ENCODE measurements around the gene EVA1B. TPM values are rescaled to one million over a fixed set of nuclear protein-coding genes. Genes with fewer than 3 reads are reported as not detected.

EVA1B gene
- total RNA-seq, 1 experiment from 2014 or later: 25.1 TPM

GRCh38 chr1:36344395-36344680 is 20.9 kb upstream of the EVA1B start:
- H3K36me3 ChIP-seq (ENCODE audit: control insufficient read depth in 1 of 2, insufficient read depth in 2 of 2, low read length in 2 of 2): peaks cover 10 to 12% of the 10 kb centered on the region in 2 experiments; a peak in 3 of 4 replicates
- H3K27ac ChIP-seq (ENCODE audit: low read depth, low read length): no peak overlapping the region
- no peak overlapping the region for H3K9ac ChIP-seq (ENCODE audit: low read length)
- no peak overlapping the region for H3K4me2 ChIP-seq (ENCODE audit: low read length)
- ChIA-PET RAD21 (ENCODE audit: low non-redundant PET in 1 of 2, low total read pairs in 2 of 2, uncharacterized antibody in 2 of 2, unreplicated experiment in 2 of 2) (no interaction called here), POLR2A (no interaction called here), CTCF (no interaction called here)
- TF ChIP-seq EGR1 (IDR thresholded peaks at IDR 0.05; ENCODE audit: low read depth): no peak
- TF ChIP-seq POLR2A (IDR thresholded peaks at IDR 0.05; ENCODE audit: borderline replicate concordance, extremely low read depth, insufficient read depth, insufficient read length): no peak
- TF ChIP-seq ATF3 (IDR thresholded peaks at IDR 0.05): no peak
- TF ChIP-seq POLR2AphosphoS5 (IDR thresholded peaks at IDR 0.05; ENCODE audit: low read depth, low read length): no peak
- no peak for TF ChIP-seq SRF (IDR thresholded peaks at IDR 0.05; ENCODE audit: low read depth)
- TF ChIP-seq EZH2 (IDR thresholded peaks at IDR 0.05): no peak
- TF ChIP-seq TCF7L2 (IDR thresholded peaks at IDR 0.05; ENCODE audit: borderline replicate concordance, extremely low read depth, insufficient read depth, insufficient read length): no peak
- TF ChIP-seq YY1 (IDR thresholded peaks at IDR 0.05; ENCODE audit: extremely low read depth, insufficient replicate concordance, low read depth, low read length): no peak
- no peak for TF ChIP-seq EZH2phosphoT487 (IDR thresholded peaks at IDR 0.05; ENCODE audit: borderline replicate concordance)
- no peaks in the 10 kb centered on the region for H3K27me3 ChIP-seq (ENCODE audit: insufficient read depth, low read length)
- H4K20me1 ChIP-seq (ENCODE audit: insufficient read depth): no peaks in the 10 kb centered on the region
- no peak overlapping the region for H2AFZ ChIP-seq (ENCODE audit: low read depth, low read length, poor library complexity, severe bottlenecking)
- DNase-seq (ENCODE audit: low read depth, low spot score) (no peak), ATAC-seq (no peak)
- peaks cover 0 to 12% of the 10 kb centered on the region in 2 experiments; a peak in 1 of 4 replicates for H3K4me1 ChIP-seq (ENCODE audit: control insufficient read depth in 1 of 2, insufficient read depth in 2 of 2, low read length in 2 of 2)
- H3K4me3 ChIP-seq (replicated peaks in 1 of 2; ENCODE audit: low read depth in 1 of 2, low read length in 2 of 2): no peak overlapping the region
- intact Hi-C loops (cut with micrococcal nuclease): no loop called here
- H3K9me2 ChIP-seq (ENCODE audit: insufficient read depth): no peaks in the 10 kb centered on the region
- H3K9me3 ChIP-seq (ENCODE audit: control insufficient read depth in 1 of 2, insufficient read depth in 1 of 2, low read depth in 1 of 2, low read length in 2 of 2): no peaks in the 10 kb centered on the region
- H3K79me2 ChIP-seq (ENCODE audit: insufficient read depth, low read length): no peaks in the 10 kb centered on the region
- BruUV-seq (replicated peaks): no TSS peak

- ChIA-PET RAD21 (ENCODE audit: low non-redundant PET in 1 of 2, low total read pairs in 2 of 2, uncharacterized antibody in 2 of 2, unreplicated experiment in 2 of 2) (no interaction called here), CTCF (interaction anchor here (0.8 to 1.9 kb wide), 4 partner anchors 25 to 78 kb away, joined by 3 to 8 read pairs (median 6); no protein-coding TSS in a partner anchor), POLR2A (no interaction called here)
- DNase-seq (ENCODE audit: low read depth, low spot score) (no peak), ATAC-seq (no peak)
- Histone ChIP-seq H3K9me3 (ENCODE audit: control insufficient read depth in 1 of 2, insufficient read depth in 1 of 2, low read depth in 1 of 2, low read length in 2 of 2) (no peaks in the 10 kb centered on the region), H2AFZ (ENCODE audit: low read depth, low read length, poor library complexity, severe bottlenecking) (no peak overlapping the region), H3K27ac (ENCODE audit: low read depth, low read length) (no peak overlapping the region), H4K20me1 (ENCODE audit: insufficient read depth) (no peaks in the 10 kb centered on the region), H3K4me2 (ENCODE audit: low read length) (no peak overlapping the region), H3K4me3 (replicated peaks in 1 of 2; ENCODE audit: low read depth in 1 of 2, low read length in 2 of 2) (no peak overlapping the region), H3K27me3 (ENCODE audit: insufficient read depth, low read length) (no peaks in the 10 kb centered on the region), H3K4me1 (ENCODE audit: control insufficient read depth in 1 of 2, insufficient read depth in 2 of 2, low read length in 2 of 2) (peaks cover 0 to 7% of the 10 kb centered on the region in 2 experiments; a peak in 1 of 4 replicates), H3K9me2 (ENCODE audit: insufficient read depth) (no peaks in the 10 kb centered on the region), H3K36me3 (ENCODE audit: control insufficient read depth in 1 of 2, insufficient read depth in 2 of 2, low read length in 2 of 2) (peaks cover 10 to 11% of the 10 kb centered on the region in 2 experiments; a peak in 3 of 4 replicates), H3K9ac (ENCODE audit: low read length) (no peak overlapping the region), H3K79me2 (ENCODE audit: insufficient read depth, low read length) (no peaks in the 10 kb centered on the region)
- intact Hi-C loops (cut with micrococcal nuclease): no loop called here
- no peak for TF ChIP-seq POLR2A (IDR thresholded peaks at IDR 0.05; ENCODE audit: borderline replicate concordance, extremely low read depth, insufficient read depth, insufficient read length)
- TF ChIP-seq ZFX (IDR thresholded peaks at IDR 0.05): no peak
- no peak for TF ChIP-seq TCF7L2 (IDR thresholded peaks at IDR 0.05; ENCODE audit: borderline replicate concordance, extremely low read depth, insufficient read depth, insufficient read length)
- TF ChIP-seq EZH2 (IDR thresholded peaks at IDR 0.05): no peak
- no peak for TF ChIP-seq MAX (IDR thresholded peaks at IDR 0.05)
- BruUV-seq (replicated peaks): no TSS peak
These were observed 20.4 kb upstream of the EVA1B start for GRCh38 chr1:36343651-36344394.
